Measurements from ENCODE around the gene LAP3.

GRCh38 chr4:17577665-17578481 lies 875 bp downstream of the LAP3 start:
- TF ChIP-seq CTCF (IDR thresholded peaks at IDR 0.05) (no peak), POLR2A (IDR thresholded peaks at IDR 0.05) (no peak)
